Ascending aorta (tissue), 2 donors: Measurements from ENCODE around the gene KATNA1. TPM values are rescaled to one million over a fixed set of nuclear protein-coding genes. Genes with fewer than 3 reads are reported as not detected.

Experiments used
- DNase-seq, 2 donors: peaks; one replicate each; pipeline ENCODE4 v3.0.0-alpha.2; 2019; ENCODE audit warnings: low spot score in 2 of 2
- H3K27ac ChIP-seq, 2 donors: fragments of 200-600 bp; sonication (generic); one replicate each; pipeline ENCODE4 v1.5.1; 2016 to 2017; ENCODE audit warnings: mild to moderate bottlenecking in 1 of 2
- H3K27me3 ChIP-seq: fragments of 200-600 bp; sonication (generic); one replicate; pipeline ENCODE4 v1.5.1; 2017
- H3K36me3 ChIP-seq, 2 donors: fragments of 200-600 bp; sonication (generic); one replicate each; pipeline ENCODE4 v1.5.1; 2016
- H3K4me1 ChIP-seq, 2 donors: fragments of 200-600 bp; sonication (generic); one replicate each; pipeline ENCODE4 v1.5.1; 2016 to 2017; ENCODE audit warnings: mild to moderate bottlenecking in 1 of 2
- H3K4me3 ChIP-seq, 2 donors: fragments of 200-600 bp; sonication (generic); one replicate each; pipeline ENCODE4 v1.5.1; 2016 to 2017; ENCODE audit warnings: mild to moderate bottlenecking in 1 of 2
- H3K9me3 ChIP-seq, 2 donors: fragments of 200-600 bp; sonication (generic); one replicate each; pipeline ENCODE4 v1.5.1; 2016
- intact Hi-C: fragments of 100-400 bp; cut with DNase I; formaldehyde crosslinking; loops from one replicate; pipeline ENCODE4 v1.15.1; 2023
- total RNA-seq: library from RNA; depleted of rRNA; stranded (reverse); fragments of >200 nt; gene quantifications from one replicate; pipeline ENCODE4 v1.1.0, GENCODE V29; 2016
- TF ChIP-seq, protein P1 (sequence below), 3 experiments: fragments of 200-600 bp in 2 of 3; fragments of 450-650 bp in 1 of 3; sonication (generic) in 2 of 3; IDR thresholded peaks; one replicate each; pipeline ENCODE4 v1.5.1; 2016 to 2019; ENCODE audit warnings: antibody characterized with exemption in 3 of 3, mild to moderate bottlenecking in 1 of 3, moderate library complexity in 1 of 3

The KATNA1 gene
- total RNA-seq, 1 donor from 2014 or later: 0.64 TPM

DNA sequence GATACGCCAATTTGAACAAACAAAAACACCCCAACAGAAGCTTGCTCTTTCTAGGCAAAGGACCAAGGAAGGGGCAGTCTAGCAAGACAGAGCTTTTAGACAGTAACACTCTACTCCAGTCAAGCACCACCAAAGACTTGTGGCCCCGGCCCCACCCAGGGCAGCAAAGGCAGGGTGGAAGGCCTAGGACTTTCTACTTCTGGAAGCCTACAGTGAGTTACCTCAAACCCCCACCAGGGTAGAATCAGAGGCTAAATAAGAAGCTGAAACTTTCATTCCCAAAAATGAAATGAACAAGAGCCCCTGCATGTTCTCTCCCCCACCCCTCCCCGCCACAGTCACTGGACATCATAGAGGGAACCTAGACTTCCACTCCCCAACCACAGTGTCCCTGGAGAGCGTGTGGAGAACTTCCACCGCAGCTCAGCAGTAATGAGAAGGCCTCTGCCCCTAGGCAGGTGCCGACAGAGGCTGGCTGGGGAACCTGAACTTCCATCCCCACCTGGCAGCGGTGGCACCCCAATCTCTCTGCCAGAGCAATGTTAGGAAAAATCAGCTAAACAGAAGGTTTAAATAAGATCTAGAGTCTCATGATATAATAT lies 40.0 kb downstream of the KATNA1 start:
- Histone ChIP-seq H3K27ac (no peak overlapping the region), H3K27me3 (no peaks in the 10 kb centered on the region), H3K36me3 (peaks cover 7 to 12% of the 10 kb centered on the region in 2 donors), H3K4me3 (no peak overlapping the region), H3K9me3 (peaks cover under 1 to 5% of the 10 kb centered on the region in 2 donors), H3K4me1 (no peaks in the 10 kb centered on the region)
- DNase-seq: no peak
- TF ChIP-seq, protein P1, sequence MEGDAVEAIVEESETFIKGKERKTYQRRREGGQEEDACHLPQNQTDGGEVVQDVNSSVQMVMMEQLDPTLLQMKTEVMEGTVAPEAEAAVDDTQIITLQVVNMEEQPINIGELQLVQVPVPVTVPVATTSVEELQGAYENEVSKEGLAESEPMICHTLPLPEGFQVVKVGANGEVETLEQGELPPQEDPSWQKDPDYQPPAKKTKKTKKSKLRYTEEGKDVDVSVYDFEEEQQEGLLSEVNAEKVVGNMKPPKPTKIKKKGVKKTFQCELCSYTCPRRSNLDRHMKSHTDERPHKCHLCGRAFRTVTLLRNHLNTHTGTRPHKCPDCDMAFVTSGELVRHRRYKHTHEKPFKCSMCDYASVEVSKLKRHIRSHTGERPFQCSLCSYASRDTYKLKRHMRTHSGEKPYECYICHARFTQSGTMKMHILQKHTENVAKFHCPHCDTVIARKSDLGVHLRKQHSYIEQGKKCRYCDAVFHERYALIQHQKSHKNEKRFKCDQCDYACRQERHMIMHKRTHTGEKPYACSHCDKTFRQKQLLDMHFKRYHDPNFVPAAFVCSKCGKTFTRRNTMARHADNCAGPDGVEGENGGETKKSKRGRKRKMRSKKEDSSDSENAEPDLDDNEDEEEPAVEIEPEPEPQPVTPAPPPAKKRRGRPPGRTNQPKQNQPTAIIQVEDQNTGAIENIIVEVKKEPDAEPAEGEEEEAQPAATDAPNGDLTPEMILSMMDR (IDR thresholded peaks at IDR 0.05): no peak
- intact Hi-C loops: no loop called here

DNA sequence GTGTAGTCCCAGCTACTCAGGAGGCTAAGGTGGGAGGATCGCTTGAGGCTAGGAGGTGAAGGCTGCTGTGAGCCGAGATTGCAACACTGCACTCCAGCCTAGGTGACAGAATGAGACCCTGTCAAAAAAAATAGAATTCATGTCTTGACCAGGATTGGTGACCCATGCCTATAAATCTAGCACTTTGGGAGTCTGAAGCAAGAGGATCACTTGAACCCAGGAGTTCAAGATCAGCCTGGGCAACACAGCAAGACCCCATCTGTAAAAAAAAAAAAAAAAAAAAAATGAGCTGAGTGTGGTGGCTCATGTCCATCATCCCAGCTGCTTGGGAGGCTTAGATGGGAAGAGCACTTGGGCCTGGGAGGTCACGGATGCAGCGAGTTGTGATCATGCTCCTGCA lies 48.0 kb downstream of the KATNA1 start:
- Histone ChIP-seq H3K36me3 (peaks cover 28 to 53% of the 10 kb centered on the region in 2 donors), H3K4me3 (no peak overlapping the region), H3K4me1 (no peaks in the 10 kb centered on the region), H3K27me3 (no peaks in the 10 kb centered on the region), H3K27ac (no peak overlapping the region), H3K9me3 (no peaks in the 10 kb centered on the region)
- intact Hi-C loops: no loop called here
- no peak for DNase-seq
- TF ChIP-seq, protein P1 (IDR thresholded peaks at IDR 0.05): no peak

DNA sequence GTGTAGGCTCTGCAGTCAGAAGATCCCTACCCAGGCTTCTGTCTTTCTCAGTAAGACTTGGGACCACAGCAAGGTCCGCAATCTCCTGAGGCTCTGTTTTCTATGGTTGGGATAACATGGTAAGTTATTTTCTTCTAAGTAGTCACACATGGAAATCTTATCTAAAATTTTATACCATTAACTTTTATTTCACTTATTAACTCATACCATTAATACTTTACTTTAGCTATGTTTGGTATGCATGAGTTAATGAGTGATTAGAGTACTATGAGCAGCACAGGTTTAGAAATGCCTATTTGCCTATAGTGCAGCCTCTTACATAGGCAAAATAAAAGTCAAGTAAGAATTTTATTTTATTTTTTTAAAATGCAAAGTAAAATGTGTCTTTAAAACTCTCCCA lies 55.1 kb downstream of the KATNA1 start:
- Histone ChIP-seq H3K36me3 (peaks cover 63 to 77% of the 10 kb centered on the region in 2 donors), H3K4me1 (no peaks in the 10 kb centered on the region), H3K4me3 (no peak overlapping the region), H3K9me3 (no peaks in the 10 kb centered on the region), H3K27me3 (no peaks in the 10 kb centered on the region), H3K27ac (no peak overlapping the region)
- DNase-seq: no peak
- TF ChIP-seq, protein P1 (IDR thresholded peaks at IDR 0.05): no peak
- intact Hi-C loops: no loop called here

DNA sequence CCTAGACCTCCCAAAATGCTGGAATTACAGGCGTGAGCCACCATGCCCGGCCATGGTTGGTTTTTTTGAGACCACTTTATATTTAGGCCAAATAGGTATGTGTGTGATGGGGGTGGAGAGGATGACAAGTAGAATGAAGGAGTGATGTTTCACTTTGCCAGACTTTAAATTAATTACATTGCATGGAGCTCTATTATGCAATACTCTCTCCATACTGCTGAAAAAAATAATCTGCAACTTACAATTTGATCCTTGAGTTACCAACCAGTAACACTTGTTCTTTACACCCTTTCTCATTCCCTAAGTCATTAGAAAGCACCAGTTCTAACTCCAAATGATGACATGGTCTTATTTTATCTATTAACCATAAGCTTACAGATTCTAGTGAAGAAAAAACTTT lies 55.5 kb downstream of the KATNA1 start:
- intact Hi-C loops: no loop called here
- TF ChIP-seq, protein P1 (IDR thresholded peaks at IDR 0.05): no peak
- Histone ChIP-seq H3K27ac (no peak overlapping the region), H3K27me3 (no peaks in the 10 kb centered on the region), H3K4me1 (no peaks in the 10 kb centered on the region), H3K4me3 (no peak overlapping the region), H3K9me3 (no peaks in the 10 kb centered on the region), H3K36me3 (peaks cover 62 to 77% of the 10 kb centered on the region in 2 donors)
- no peak for DNase-seq

DNA sequence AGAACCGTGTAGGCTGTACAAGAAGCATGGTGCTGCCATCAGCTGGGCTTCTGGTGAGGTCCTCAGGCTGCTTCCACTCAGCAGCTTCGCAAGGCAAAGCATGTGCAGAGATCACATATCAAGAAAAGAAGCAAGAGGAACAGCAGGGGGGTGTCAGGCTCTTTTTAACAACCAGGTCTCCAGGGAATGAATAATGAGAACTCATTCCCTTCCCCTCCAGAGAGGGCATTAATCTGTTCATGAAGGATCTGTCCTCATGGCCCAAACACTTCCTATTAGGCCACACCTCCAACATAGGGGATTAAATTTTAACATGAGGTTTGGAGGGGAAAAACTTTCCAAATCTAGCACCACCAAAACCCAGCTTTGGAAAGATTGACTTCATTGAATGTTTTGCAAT lies 62.4 kb downstream of the KATNA1 start:
- H3K9me3 ChIP-seq: no peaks in the 10 kb centered on the region
- intact Hi-C loops: no loop called here
- no peak overlapping the region for H3K4me3 ChIP-seq
- DNase-seq: no peak
- H3K27ac ChIP-seq: no peak overlapping the region
- no peaks in the 10 kb centered on the region for H3K4me1 ChIP-seq
- peaks cover 45 to 73% of the 10 kb centered on the region in 2 donors for H3K36me3 ChIP-seq
- H3K27me3 ChIP-seq: no peaks in the 10 kb centered on the region
- TF ChIP-seq, protein P1 (IDR thresholded peaks at IDR 0.05): no peak

DNA sequence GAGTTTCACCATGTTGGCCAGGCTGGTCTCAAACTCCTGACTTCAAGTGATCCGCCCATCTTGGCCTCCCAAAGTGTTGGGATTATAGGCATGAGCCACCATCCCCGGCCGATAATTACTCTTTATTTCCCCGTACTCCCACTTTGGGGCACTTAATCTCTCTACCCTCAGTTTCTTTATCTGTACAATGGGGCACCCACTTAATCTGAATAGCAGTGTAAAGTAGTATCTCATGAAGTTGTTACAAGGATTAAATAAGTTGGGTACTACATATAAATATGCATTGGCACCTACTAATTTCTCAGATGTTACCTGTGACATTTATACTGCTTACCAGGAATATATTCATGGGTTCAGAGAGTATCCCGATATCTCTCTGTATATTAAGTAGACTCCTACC lies 67.2 kb downstream of the KATNA1 start:
- TF ChIP-seq, protein P1 (IDR thresholded peaks at IDR 0.05): no peak
- Histone ChIP-seq H3K4me3 (no peak overlapping the region), H3K9me3 (no peaks in the 10 kb centered on the region), H3K27ac (no peak overlapping the region), H3K36me3 (peaks cover 34 to 47% of the 10 kb centered on the region in 2 donors), H3K27me3 (no peaks in the 10 kb centered on the region), H3K4me1 (no peaks in the 10 kb centered on the region)
- no peak for DNase-seq
- intact Hi-C loops: no loop called here
